T-helper 2 cell (primary cell): ENCODE results near the gene STAB1.
"Not testable (repeated sequence)": the region's sequence is repeated elsewhere in the genome, so short reads cannot be mapped to it uniquely, and the experiment has no call there.

Source experiments
- DNase-seq, 5 experiments: peaks; one replicate each; pipeline versions ENCODE4 v3.0.0 to v3.0.0-alpha.2; 2012 to 2022

The STAB1 gene

GRCh38 chr3:52525680-52526561 lies 30.8 kb downstream of the STAB1 start:
- no peak for DNase-seq

GRCh38 chr3:52526671-52527038 lies 31.5 kb downstream of the STAB1 start:
- not testable (repeated sequence) for DNase-seq

- DNase-seq = peak in 1 of 5 experiments; percentile 1
Measured at GRCh38 chr3:52527039-52527731, 32.0 kb downstream of the STAB1 start.

- no peak for DNase-seq
Measured at GRCh38 chr3:52527732-52528585, 32.8 kb downstream of the STAB1 start.

GRCh38 chr3:52528586-52529375 lies 33.6 kb downstream of the STAB1 start:
- DNase-seq = no peak

GRCh38 chr3:52529376-52530333 lies 34.5 kb downstream of the STAB1 start:
- no peak for DNase-seq

- no peak for DNase-seq
Measured at GRCh38 chr3:52530918-52531826, 36.0 kb downstream of the STAB1 start.

- no peak for DNase-seq
Measured at GRCh38 chr3:52531860-52532516, 36.9 kb downstream of the STAB1 start.

- peak in 2 of 5 experiments; percentile 34 to 62 for DNase-seq
Measured at GRCh38 chr3:52532517-52532837, 37.3 kb downstream of the STAB1 start.

- peak in 2 of 5 experiments; percentile 13 to 40 for DNase-seq
Measured at GRCh38 chr3:52532838-52533622, 37.9 kb downstream of the STAB1 start.

- peak; percentile 45 to 84 (median 52) for DNase-seq
Measured at GRCh38 chr3:52533623-52534280, 38.6 kb downstream of the STAB1 start, which contains the start of gene NT5DC2. NT5DC2 (minus strand) TSS chr3:52533857; CDS start chr3:52533737, 120 bp downstream.

GRCh38 chr3:52534281-52535183 lies 39.4 kb downstream of the STAB1 start:
- no peak for DNase-seq

GRCh38 chr3:52535411-52536111 lies 40.4 kb downstream of the STAB1 start:
- DNase-seq = no peak

- no peak for DNase-seq
Measured at GRCh38 chr3:52536112-52536368, 40.9 kb downstream of the STAB1 start.

GRCh38 chr3:52536369-52537164 lies 41.4 kb downstream of the STAB1 start, which contains the start of gene UQCC5:
UQCC5 (plus strand) TSS chr3:52536605; CDS start chr3:52536756, 151 bp downstream.
- DNase-seq = peak; percentile 93 to 100 (median 97)
